HG03558 (cell line): ENCODE results near the gene SAMD1.

Experiments used
- ATAC-seq: cut with Tn5 transposase; IDR thresholded peaks from one replicate; pipeline ENCODE4 v1.9.1; 2021; ENCODE audit warnings: moderate number of reproducible peaks; ENCODE audit not compliant: unreplicated experiment; ENCODE audit errors: extremely low read depth

Gene SAMD1

GRCh38 chr19:14090509-14091080 lies at the start of gene SAMD1:
SAMD1 (minus strand) TSS chr19:14090751.
- no peak for ATAC-seq

- no peak for ATAC-seq
Observed at GRCh38 chr19:14139944-14140343, 49.4 kb upstream of the SAMD1 start.

DNA sequence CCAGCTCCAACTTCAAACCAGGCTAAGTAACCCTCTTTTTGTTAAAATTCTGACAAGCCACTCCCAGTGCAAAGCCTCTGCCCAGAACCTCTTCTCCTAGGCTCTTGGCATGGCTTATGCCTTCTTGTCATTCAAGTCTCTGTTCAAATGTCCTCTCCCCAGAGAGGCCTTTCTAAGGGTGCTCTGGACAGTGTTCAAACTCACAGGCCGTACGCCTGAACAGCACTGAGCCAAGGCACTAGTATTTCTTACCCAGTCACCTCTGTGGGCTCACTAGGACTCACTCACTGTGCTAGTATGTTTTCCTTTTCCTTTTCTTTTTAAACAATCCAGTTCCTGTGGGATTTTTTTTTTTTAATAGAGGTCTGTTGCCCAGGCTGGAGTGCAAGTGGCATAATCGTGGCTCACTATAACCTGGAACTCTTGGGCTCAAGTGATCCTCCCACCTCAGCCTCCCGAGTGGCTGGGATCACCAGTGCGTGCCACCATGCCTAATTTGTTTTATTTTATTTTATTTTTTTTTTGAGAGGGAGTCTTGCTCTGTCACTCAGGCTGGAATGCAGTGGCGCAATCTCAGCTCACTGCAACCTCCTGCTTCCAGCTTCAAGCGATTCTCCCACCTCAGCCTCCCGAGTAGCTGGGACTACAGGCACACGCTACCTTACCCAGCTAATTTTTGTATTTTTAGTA lies 48.2 kb upstream of the SAMD1 start:
- ATAC-seq: no peak

- peak; percentile 69 for ATAC-seq
Observed at GRCh38 chr19:14136509-14137281, 46.1 kb upstream of the SAMD1 start, which contains the start of gene ASF1B. ASF1B (minus strand) TSS chr19:14136589; CDS start chr19:14136456, 133 bp downstream.

- no peak for ATAC-seq
Observed at GRCh38 chr19:14135985-14136508, 45.5 kb upstream of the SAMD1 start.

DNA sequence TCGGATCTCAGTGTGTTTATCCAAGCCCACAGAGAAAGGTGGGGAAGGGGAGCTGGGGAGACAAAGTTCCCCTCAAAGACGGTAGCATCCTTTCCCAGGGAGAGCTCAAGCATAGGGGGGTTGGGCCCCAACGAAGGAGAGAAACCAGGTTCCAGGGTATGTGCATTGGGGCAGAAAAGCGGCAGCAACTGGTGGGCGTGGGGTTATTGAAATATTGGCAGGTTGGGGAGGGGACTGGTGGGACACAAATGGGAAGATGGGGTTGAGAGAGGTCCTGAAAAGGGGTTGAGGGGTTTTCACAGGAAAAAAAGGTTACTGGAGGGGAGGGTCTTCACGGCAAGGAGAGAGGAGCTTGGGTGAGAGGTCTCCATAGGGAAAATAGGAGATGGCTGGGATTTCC lies 44.8 kb upstream of the SAMD1 start:
- ATAC-seq: no peak

DNA sequence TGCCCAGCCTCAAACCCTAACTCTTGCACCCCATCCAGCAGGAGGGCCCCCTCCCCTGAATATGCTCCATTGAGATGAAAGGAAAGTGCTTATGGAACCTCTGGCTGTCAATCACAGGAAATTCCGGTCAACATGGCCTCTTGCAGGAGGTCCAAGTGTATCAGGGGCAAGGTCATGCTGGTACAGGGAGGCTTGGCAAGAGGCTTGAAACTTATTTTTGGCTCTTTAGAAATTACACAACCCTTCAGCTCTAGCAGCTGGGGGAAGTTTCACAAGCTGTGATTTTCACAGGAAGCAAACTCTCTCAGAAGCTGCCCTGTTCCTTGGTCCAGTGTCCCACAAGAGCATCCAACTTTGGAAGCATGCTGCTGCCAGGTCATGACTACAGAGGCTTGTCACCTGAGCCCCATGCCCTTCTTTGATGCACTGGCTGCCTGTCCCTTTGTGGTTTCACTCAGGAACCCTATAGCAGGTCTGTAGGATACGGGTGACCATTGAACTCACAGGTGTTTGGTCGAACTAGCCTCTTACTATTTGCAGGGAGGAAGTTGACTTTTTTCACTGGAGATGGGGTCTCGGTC lies 37.5 kb upstream of the SAMD1 start:
- ATAC-seq: no peak

- ATAC-seq: no peak
Observed at GRCh38 chr19:14127176-14127575, 36.6 kb upstream of the SAMD1 start.

DNA sequence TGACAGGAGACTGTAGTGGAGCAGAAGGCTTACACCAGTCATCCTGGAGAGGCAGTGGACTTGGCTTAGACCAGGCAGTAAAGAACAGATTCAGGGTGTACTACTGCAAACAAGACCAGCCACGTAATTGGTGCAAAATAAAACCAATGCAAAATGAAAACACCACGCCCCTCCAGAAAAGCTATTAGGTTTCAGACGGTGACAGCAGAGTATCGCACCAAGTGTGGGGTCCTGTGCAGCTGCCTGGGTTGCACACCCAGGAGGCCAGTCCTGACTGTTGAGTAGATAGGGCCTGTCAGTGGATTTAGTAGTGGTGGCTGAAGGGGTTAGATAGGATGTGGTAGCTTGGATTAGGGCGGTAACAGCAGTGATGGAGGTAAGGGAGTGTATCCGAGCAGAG lies 32.4 kb upstream of the SAMD1 start:
- ATAC-seq: no peak

- no peak for ATAC-seq
Observed at GRCh38 chr19:14120497-14120780, 29.9 kb upstream of the SAMD1 start.

- ATAC-seq: no peak
Observed at GRCh38 chr19:14119644-14120496, 29.3 kb upstream of the SAMD1 start.

DNA sequence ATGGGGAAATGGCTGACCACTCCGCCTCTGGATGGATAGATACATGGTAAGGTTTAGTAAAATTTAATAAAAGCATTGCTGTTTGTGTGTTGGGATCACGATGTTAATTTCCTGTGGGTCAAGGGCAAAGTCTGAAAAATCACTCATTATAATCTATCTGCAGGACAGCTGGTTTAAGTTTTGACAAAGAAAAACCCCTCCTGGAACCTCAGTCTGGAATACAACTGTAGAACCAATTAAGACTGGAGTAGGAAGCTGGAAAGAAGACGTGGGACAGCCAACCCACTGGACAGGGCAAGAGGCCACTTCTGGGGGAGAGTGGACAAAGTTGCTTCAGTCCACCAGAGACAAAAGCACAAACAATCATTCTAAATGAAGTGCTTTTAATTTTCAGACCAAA lies 28.6 kb upstream of the SAMD1 start:
- no peak for ATAC-seq

DNA sequence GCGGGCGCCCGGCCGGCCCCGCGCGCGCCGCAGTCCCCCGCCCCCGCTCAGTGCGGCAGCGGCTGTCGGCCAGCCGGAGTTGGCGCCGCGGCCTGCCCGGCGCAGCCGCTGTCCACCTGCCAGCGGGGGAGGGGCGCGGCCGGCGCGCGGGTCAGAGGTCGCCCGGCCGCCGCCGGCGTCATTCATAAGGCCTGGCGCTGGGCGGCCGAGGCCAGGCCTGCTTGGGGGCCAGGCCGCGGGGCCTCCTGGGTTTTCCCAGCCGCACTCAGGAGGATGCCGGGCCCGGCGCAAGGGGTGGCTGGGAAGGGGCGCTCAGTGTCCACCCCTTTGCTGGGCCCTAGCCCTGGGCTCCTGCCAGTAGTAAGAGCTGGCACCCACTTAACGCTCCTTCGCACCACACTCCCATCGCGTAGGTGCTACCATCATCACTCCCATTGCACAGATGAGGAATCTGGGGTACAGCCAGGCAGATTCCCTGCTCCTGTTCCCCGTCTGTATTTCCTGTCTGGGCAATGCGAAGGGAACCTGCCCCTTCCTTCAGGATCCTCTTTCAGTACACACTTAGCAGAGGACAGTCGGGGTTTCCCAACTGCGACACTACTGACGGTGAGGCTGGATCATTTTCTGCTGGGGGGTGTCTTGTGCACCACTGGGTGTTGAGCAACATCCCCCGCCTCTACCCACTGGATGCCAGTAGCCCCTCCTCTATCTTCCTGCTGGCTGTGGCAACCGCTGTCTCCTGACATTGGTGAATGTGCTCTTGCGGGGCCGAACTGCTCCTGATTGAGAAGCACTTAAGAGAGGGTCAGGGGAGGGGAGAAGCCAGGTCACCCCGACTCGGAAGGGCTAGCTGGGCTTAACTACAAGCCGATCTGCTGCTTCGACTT lies 27.9 kb upstream of the SAMD1 start:
- ATAC-seq: peak; percentile 21

DNA sequence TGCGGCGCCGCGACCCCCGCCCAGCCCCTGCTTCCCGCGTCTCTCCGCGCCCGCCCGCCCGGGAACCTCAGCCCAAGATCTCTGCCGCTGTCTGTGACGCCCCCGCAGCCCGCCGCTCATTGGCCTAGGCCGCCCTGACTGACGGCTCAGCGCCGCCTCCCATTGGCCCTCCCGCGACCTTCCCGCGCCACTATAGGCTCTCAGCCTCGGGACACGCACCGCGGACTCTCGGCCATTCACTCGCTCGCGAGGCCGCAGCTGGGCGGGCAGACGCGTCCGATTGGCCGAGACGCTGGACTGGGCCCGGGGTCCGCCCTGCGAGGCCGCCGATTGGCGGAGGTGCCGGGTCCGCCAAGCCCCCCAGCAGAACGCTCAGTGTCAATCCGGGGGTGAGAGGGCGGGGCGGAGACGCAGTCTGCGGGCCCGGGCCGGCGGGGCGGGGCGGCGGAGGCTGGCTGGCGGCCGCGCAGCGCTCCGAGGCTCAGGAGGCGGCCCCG lies 27.2 kb upstream of the SAMD1 start, which contains the start of gene PRKACA:
TSS of gene PRKACA (minus strand) at position 95 of the 497 bp plus-strand sequence. CDS start 215 bp downstream, outside the sequence.
- ATAC-seq: peak; percentile 70

DNA sequence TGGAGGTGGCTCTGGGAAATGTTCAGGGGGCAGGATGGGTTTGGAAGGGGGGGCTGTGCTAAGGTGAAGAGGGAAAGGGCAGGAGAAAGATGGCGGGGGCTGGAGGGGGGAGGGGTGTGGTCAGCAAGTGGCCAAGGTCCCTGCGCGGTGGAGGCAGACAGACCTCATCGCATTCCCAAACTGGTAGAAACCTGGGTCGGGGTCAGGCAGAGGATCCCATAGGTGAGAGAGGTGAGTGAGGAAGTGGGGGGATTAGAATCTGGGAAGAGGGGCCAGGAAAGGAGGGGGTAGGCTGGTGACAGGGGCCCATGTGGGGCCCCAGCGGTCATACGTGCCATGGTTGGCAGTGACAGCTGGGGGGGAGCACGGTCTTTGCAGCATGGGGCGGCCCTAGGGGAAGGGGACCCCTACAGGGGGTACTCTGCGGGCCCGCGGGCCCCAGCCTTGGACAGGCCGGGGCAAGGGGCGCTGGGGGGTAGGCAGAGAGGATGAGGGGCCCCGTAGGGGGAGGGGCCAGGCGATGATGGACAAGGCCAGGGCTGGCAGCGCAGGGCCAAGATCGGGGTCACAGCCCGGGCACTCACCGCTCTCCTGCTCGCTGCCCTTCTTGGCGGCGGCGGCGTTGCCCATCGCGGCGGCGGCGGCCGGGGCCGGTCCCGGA lies 26.5 kb upstream of the SAMD1 start:
- ATAC-seq: no peak

DNA sequence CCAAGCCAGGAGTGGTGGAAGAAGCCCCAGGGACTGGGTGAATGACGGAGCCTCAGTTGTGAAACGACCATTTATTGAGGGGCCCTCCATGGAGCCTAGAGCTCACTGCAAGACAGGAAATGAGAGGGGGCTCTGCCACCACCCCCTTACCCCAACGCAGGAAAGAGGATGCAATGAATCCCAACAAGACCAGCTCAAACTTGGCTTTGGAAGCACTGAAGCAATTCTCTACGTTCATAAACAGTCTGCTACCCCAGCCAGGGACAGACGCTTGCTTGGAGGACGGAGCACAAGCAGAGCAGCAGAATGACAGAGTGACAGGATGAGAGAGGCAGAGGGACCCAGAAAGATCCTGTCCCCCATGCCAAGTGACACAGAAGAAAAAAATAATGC lies 26.0 kb upstream of the SAMD1 start:
- no peak for ATAC-seq

GRCh38 chr19:14115756-14116155 lies 25.2 kb upstream of the SAMD1 start:
- no peak for ATAC-seq

DNA sequence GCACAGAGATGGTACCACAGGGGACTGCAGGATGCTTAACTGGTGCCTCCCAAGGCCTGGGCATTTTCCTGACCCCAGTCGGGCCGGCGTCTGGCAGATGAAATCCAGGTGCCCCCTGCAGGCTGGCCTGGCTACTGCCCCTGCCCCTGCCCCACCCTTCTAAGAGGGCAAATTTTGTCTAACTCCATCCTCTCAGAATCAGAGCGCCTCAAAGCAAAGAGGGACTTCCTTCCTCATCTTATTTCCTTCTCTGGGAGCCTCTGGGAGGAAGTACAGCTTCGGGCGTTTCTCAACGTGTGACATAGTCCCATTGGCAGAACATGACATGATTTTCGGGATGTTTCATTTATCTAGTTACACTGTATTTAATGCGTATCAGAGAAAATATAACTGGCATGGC lies 24.3 kb upstream of the SAMD1 start:
- no peak for ATAC-seq
